GM21723 (cell line): ENCODE data around the gene CACNA1S.

Experiments
- ATAC-seq: cut with Tn5 transposase; IDR thresholded peaks from one replicate; pipeline ENCODE4 v1.9.1; 2021; ENCODE audit warnings: mild to moderate bottlenecking, moderate library complexity; ENCODE audit not compliant: unreplicated experiment

Gene CACNA1S

GRCh38 chr1:201140235-201140940 lies 28.2 kb upstream of the CACNA1S start:
- no peak for ATAC-seq

GRCh38 chr1:201139756-201140155 lies 27.5 kb upstream of the CACNA1S start:
- no peak for ATAC-seq

GRCh38 chr1:201139306-201139705 lies 27.1 kb upstream of the CACNA1S start:
- no peak for ATAC-seq

GRCh38 chr1:201138311-201138840 lies 26.1 kb upstream of the CACNA1S start:
- ATAC-seq: no peak

GRCh38 chr1:201137579-201138310 lies 25.5 kb upstream of the CACNA1S start:
- ATAC-seq: no peak

- no peak for ATAC-seq
These were observed 24.8 kb upstream of the CACNA1S start for GRCh38 chr1:201137024-201137392.

GRCh38 chr1:201136355-201137023 lies 24.3 kb upstream of the CACNA1S start:
- ATAC-seq: no peak

GRCh38 chr1:201134405-201134804 lies 22.2 kb upstream of the CACNA1S start:
- ATAC-seq: no peak

GRCh38 chr1:201131398-201131797 lies 19.2 kb upstream of the CACNA1S start:
- ATAC-seq: no peak

- no peak for ATAC-seq
These were observed 16.7 kb upstream of the CACNA1S start for GRCh38 chr1:201128962-201129361.

GRCh38 chr1:201128476-201128875 lies 16.2 kb upstream of the CACNA1S start:
- ATAC-seq: no peak

GRCh38 chr1:201127755-201128455 lies 15.7 kb upstream of the CACNA1S start:
- ATAC-seq: no peak

GRCh38 chr1:201126832-201127754 lies 14.9 kb upstream of the CACNA1S start, which contains the start of gene ASCL5:
Gene ASCL5, minus strand, starts transcription at chr1:201127184. Its CDS starts 11,812 bp downstream, at chr1:201115372.
- no peak for ATAC-seq

- no peak for ATAC-seq
These were observed 14.2 kb upstream of the CACNA1S start for GRCh38 chr1:201126463-201126831.

GRCh38 chr1:201125800-201126199 lies 13.6 kb upstream of the CACNA1S start:
- no peak for ATAC-seq

GRCh38 chr1:201125019-201125418 lies 12.8 kb upstream of the CACNA1S start:
- ATAC-seq: no peak

GRCh38 chr1:201123866-201124265 lies 11.6 kb upstream of the CACNA1S start:
- no peak for ATAC-seq

- no peak for ATAC-seq
These were observed 10.2 kb upstream of the CACNA1S start for GRCh38 chr1:201122321-201122957.
